Measurements from ENCODE around the gene DSE.

DSE gene

DNA sequence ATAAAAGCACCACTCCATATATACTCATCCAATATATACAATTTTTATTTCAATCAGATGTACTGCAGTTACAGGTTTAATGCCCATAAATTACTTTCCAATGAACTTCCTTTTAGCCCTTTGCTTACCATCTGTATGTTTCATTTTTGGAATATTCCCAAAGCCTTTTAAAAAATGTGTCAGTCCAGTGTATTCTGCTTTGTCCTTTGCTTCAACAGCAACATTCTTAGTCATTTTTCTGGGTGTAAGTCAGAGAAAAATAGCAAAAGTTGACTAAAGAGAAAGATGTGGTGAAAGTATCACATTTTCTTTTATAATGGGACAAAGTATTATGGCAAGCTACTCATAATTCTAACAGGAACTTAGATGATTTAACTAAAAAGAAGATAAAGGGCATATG is 15.2 kb downstream of the DSE start:
- ChIA-PET CTCF (no interaction called here), POLR2A (no interaction called here)
- DNase-seq (ENCODE audit: extremely low spot score), result no peak
- TF ChIP-seq L3MBTL2 (conservative IDR thresholded peaks at IDR 0.05) (no peak), CTBP1 (IDR thresholded peaks at IDR 0.05; ENCODE audit: borderline replicate concordance) (no peak), ELF4 (IDR thresholded peaks at IDR 0.05) (no peak), PKNOX1 (IDR thresholded peaks at IDR 0.05) (no peak), HDGF (IDR thresholded peaks at IDR 0.05; ENCODE audit: borderline replicate concordance) (no peak), SUZ12 (IDR thresholded peaks at IDR 0.05) (no peak), FOXM1 (IDR thresholded peaks at IDR 0.05; ENCODE audit: borderline replicate concordance) (no peak), ARNT (IDR thresholded peaks at IDR 0.05) (no peak), ZNF384 (IDR thresholded peaks at IDR 0.05) (no peak), NFRKB (IDR thresholded peaks at IDR 0.05) (no peak), BHLHE40 (IDR thresholded peaks at IDR 0.05; ENCODE audit: borderline replicate concordance) (no peak), TARDBP (IDR thresholded peaks at IDR 0.05) (no peak), SP1 (IDR thresholded peaks at IDR 0.05) (no peak), FOXA1 (IDR thresholded peaks at IDR 0.05) (no peak), LEF1 (IDR thresholded peaks at IDR 0.05; ENCODE audit: borderline replicate concordance) (no peak), FOXK2 (IDR thresholded peaks at IDR 0.05) (no peak)

- CTCF ChIA-PET, result no interaction called here
- POLR2A ChIA-PET, result no interaction called here
- DNase-seq (ENCODE audit: extremely low spot score), result no peak
Observed at GRCh38 chr6:116386581-116387299, 16.0 kb downstream of the DSE start.

DNA sequence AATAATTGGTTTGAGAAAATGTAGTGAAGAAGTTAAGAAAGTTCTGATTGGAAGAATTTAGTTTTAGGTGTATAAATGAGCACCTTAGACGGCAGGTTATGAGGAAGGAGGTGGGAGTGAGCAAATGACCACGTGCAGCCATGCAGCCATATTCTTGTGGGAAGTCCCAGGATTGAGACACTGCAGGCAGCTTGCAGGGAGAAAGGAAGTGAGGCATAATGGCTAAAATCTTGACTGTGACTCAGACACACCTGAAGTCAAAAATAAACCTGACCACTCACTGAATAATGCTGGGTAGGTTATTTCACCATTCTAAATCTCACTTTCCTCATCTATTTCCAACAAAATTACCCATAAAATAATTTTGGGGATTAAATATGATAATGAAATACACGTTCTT is 16.6 kb downstream of the DSE start:
- DNase-seq (ENCODE audit: extremely low spot score), result no peak
- no peak for TF ChIP-seq ZNF384 (IDR thresholded peaks at IDR 0.05)
- no peak for TF ChIP-seq FOXA1 (IDR thresholded peaks at IDR 0.05)
- TF ChIP-seq PKNOX1 (IDR thresholded peaks at IDR 0.05), result no peak
- TF ChIP-seq SP1 (IDR thresholded peaks at IDR 0.05), result no peak
- TF ChIP-seq BHLHE40 (IDR thresholded peaks at IDR 0.05; ENCODE audit: borderline replicate concordance), result no peak
- no peak for TF ChIP-seq TARDBP (IDR thresholded peaks at IDR 0.05)
- POLR2A ChIA-PET, result no interaction called here
- CTCF ChIA-PET, result no interaction called here

More at GRCh38 chr6:116386581-116387299, 16.0 kb downstream of the DSE start:
- TF ChIP-seq SUZ12 (IDR thresholded peaks at IDR 0.05), result no peak
- no peak for TF ChIP-seq ZNF384 (IDR thresholded peaks at IDR 0.05)
- no peak for TF ChIP-seq SP1 (IDR thresholded peaks at IDR 0.05)
- no peak for TF ChIP-seq L3MBTL2 (conservative IDR thresholded peaks at IDR 0.05)
- no peak for TF ChIP-seq HDGF (IDR thresholded peaks at IDR 0.05; ENCODE audit: borderline replicate concordance)
- no peak for TF ChIP-seq ELF4 (IDR thresholded peaks at IDR 0.05)
- no peak for TF ChIP-seq FOXA1 (IDR thresholded peaks at IDR 0.05)
- TF ChIP-seq BHLHE40 (IDR thresholded peaks at IDR 0.05; ENCODE audit: borderline replicate concordance), result no peak
- TF ChIP-seq FOXM1 (IDR thresholded peaks at IDR 0.05; ENCODE audit: borderline replicate concordance), result no peak
- TF ChIP-seq ARNT (IDR thresholded peaks at IDR 0.05), result no peak
- TF ChIP-seq LEF1 (IDR thresholded peaks at IDR 0.05; ENCODE audit: borderline replicate concordance), result no peak
- TF ChIP-seq TARDBP (IDR thresholded peaks at IDR 0.05), result no peak
- no peak for TF ChIP-seq NFRKB (IDR thresholded peaks at IDR 0.05)
- no peak for TF ChIP-seq PKNOX1 (IDR thresholded peaks at IDR 0.05)
- TF ChIP-seq FOXK2 (IDR thresholded peaks at IDR 0.05), result no peak

- no peak for DNase-seq (ENCODE audit: extremely low spot score)
- POLR2A ChIA-PET, result interaction anchor here (1.6 kb wide), 1 partner anchor 17 kb away, joined by 3 read pairs; no protein-coding TSS in a partner anchor
- CTCF ChIA-PET, result no interaction called here
- no peak for TF ChIP-seq BHLHE40 (IDR thresholded peaks at IDR 0.05; ENCODE audit: borderline replicate concordance)
Observed at GRCh38 chr6:116388924-116389323, 18.2 kb downstream of the DSE start.

DNA sequence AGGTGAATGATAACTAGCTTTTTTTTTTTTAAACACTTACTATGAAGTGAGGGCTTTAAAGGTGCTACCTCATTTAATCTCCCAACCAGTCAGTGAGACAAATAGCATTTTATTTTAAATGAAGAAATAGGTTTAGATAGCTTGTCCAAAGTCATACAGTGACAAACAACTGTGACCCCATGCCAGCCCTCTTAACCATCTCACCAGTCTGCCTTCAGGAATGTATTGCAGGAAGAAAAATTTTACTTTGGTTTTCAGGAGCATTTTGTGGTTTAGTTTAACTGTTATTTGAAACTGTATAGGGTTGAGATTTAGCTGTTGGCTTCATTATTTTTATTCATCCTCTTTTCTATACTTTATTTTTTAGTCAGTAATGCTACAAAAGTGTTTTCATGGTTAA is 18.6 kb downstream of the DSE start:
- POLR2A ChIA-PET, result interaction anchor here (1.6 kb wide), 1 partner anchor 18 kb away, joined by 3 read pairs; no protein-coding TSS in a partner anchor
- no peak for DNase-seq (ENCODE audit: extremely low spot score)
- no peak for TF ChIP-seq TARDBP (IDR thresholded peaks at IDR 0.05)
- TF ChIP-seq FOXK2 (IDR thresholded peaks at IDR 0.05), result no peak
- no peak for TF ChIP-seq NFRKB (IDR thresholded peaks at IDR 0.05)
- TF ChIP-seq ZNF384 (IDR thresholded peaks at IDR 0.05), result no peak
- no peak for TF ChIP-seq HDGF (IDR thresholded peaks at IDR 0.05; ENCODE audit: borderline replicate concordance)
- no peak for TF ChIP-seq ARNT (IDR thresholded peaks at IDR 0.05)
- CTCF ChIA-PET, result no interaction called here

DNA sequence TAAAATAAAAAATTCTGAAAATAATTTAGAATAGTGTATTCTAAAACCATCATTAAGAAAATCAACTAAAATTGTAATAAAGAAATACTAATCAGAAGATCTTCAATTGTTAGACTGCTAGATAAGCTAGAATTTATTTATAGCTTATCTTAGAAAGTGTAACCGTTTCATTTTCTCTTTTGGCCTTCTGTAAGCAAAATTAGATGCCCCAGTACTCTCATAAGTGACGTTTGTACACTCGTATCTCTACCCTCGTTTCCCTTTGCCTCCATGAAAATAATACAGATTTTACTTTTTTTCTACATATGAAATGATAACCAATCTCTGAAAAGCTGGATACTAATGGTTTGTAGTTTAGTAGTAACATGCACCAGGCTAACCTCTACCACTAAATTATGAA is 19.8 kb downstream of the DSE start:
- TF ChIP-seq ZNF384 (IDR thresholded peaks at IDR 0.05), result no peak
- no peak for TF ChIP-seq CTBP1 (IDR thresholded peaks at IDR 0.05; ENCODE audit: borderline replicate concordance)
- TF ChIP-seq HDGF (IDR thresholded peaks at IDR 0.05; ENCODE audit: borderline replicate concordance), result no peak
- TF ChIP-seq LEF1 (IDR thresholded peaks at IDR 0.05; ENCODE audit: borderline replicate concordance), result no peak
- TF ChIP-seq SP1 (IDR thresholded peaks at IDR 0.05), result no peak
- POLR2A ChIA-PET, result no interaction called here
- DNase-seq (ENCODE audit: extremely low spot score), result no peak
- CTCF ChIA-PET, result no interaction called here
